Peyer's patch (tissue), 4 donors: ENCODE results near the gene ARID5A.

Experiments
- POLR2A ChIP-seq, 2 donors: fragments of 450-650 bp; IDR thresholded peaks; one replicate each; pipeline ENCODE4 v1.5.1; 2017; ENCODE audit warnings: antibody characterized with exemption in 2 of 2, mild to moderate bottlenecking in 2 of 2, moderate library complexity in 2 of 2
- TF ChIP-seq, protein P1 (sequence below), 6 experiments: fragments of 450-650 bp in 4 of 6; fragments of 200-600 bp in 2 of 6; sonication (generic) in 1 of 6; IDR thresholded peaks; one replicate each; pipeline ENCODE4 v1.5.1; 2017 to 2019; ENCODE audit warnings: antibody characterized with exemption in 6 of 6, mild to moderate bottlenecking in 3 of 6, moderate library complexity in 1 of 6

DNA sequence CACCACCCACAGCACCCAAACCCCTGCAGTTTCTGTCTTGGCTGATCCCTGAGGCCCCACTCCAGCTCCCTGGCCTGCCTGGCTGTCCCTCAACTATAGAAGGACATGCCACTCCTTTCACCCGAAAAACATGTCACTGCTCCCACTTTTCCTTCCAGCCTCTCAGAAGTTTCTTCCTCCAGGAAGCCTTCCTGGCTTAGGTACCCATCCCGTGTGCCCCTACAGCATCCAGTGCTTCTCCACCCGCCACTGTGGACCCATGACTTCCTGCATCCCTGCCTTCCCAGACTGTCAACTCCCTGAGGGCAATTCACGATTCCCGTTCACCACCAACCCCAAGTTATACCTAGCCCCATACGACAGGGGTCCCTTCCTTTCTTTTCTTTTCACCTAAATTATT is 21.5 kb downstream of the ARID5A start:
- TF ChIP-seq, protein P1, sequence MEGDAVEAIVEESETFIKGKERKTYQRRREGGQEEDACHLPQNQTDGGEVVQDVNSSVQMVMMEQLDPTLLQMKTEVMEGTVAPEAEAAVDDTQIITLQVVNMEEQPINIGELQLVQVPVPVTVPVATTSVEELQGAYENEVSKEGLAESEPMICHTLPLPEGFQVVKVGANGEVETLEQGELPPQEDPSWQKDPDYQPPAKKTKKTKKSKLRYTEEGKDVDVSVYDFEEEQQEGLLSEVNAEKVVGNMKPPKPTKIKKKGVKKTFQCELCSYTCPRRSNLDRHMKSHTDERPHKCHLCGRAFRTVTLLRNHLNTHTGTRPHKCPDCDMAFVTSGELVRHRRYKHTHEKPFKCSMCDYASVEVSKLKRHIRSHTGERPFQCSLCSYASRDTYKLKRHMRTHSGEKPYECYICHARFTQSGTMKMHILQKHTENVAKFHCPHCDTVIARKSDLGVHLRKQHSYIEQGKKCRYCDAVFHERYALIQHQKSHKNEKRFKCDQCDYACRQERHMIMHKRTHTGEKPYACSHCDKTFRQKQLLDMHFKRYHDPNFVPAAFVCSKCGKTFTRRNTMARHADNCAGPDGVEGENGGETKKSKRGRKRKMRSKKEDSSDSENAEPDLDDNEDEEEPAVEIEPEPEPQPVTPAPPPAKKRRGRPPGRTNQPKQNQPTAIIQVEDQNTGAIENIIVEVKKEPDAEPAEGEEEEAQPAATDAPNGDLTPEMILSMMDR (IDR thresholded peaks at IDR 0.05) = no peak
- no peak for TF ChIP-seq POLR2A (IDR thresholded peaks at IDR 0.05)
